IPS-15b (cell line): ENCODE measurements around the gene OTUB1.

Experiments used
- H3K27me3 ChIP-seq: one replicate; pipeline ENCODE4 v1.6.1; 2013; ENCODE audit warnings: low read length; ENCODE audit not compliant: control insufficient read depth, insufficient read depth
- H3K36me3 ChIP-seq: one replicate; pipeline ENCODE4 v1.6.1; 2013; ENCODE audit warnings: low read length; ENCODE audit not compliant: control insufficient read depth, insufficient read depth
- H3K4me1 ChIP-seq: one replicate; pipeline ENCODE4 v1.6.1; 2013; ENCODE audit warnings: mild to moderate bottlenecking, low read length; ENCODE audit not compliant: control insufficient read depth, insufficient read depth
- H3K4me3 ChIP-seq: one replicate; pipeline ENCODE4 v1.5.1; 2013; ENCODE audit warnings: low read depth, low read length
- H3K9ac ChIP-seq: one replicate; pipeline ENCODE4 v1.6.1; 2013; ENCODE audit warnings: low read depth, mild to moderate bottlenecking, low read length
- H3K9me3 ChIP-seq: one replicate; pipeline ENCODE4 v1.6.1; 2013; ENCODE audit warnings: mild to moderate bottlenecking, low read length; ENCODE audit not compliant: control insufficient read depth, insufficient read depth

OTUB1 gene

GRCh38 chr11:63985812-63986155 lies 454 bp upstream of the OTUB1 start:
- H3K27me3 ChIP-seq: no peaks in the 10 kb centered on the region
- no peaks in the 10 kb centered on the region for H3K9me3 ChIP-seq
- peaks cover 14% of the 10 kb centered on the region for H3K36me3 ChIP-seq
- peak overlapping the region; percentile 84 for H3K4me3 ChIP-seq
- H3K9ac ChIP-seq: peak overlapping the region; percentile 41
- H3K4me1 ChIP-seq: peaks cover 10% of the 10 kb centered on the region

DNA sequence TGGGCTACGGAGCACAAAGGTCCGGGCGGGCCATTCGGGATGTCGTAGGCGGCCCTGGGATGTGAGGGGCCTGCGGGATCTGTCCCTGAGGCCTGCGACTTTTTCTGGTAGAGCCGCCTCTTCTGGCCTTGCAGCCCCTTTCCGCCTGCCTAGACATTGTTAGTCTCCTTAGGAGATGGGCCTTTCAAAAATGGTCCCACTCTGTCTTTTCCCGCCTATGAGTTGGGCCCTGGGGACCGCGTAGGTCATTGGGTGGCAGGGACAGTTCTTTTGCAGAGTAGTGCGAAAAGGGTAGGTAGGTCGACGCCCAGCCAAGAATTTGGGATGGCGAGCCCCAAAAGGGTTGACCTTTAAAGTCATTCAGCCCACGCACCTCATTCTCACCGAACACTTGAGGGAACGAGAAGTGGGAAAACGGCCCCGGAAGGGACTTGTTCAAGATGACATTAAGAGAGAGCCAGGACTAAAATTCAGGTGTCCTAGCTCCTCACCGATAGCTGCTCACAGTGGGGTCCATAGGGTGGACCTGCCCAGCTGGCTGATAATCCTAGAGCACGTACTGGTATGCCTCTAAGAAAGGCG lies 785 bp downstream of the OTUB1 start:
- peaks cover 20% of the 10 kb centered on the region for H3K36me3 ChIP-seq
- H3K9me3 ChIP-seq: no peaks in the 10 kb centered on the region
- no peaks in the 10 kb centered on the region for H3K27me3 ChIP-seq
- H3K9ac ChIP-seq: peak overlapping the region; percentile 94
- H3K4me3 ChIP-seq: peak overlapping the region; percentile 84
- H3K4me1 ChIP-seq: peaks cover 10% of the 10 kb centered on the region

- Histone ChIP-seq H3K9ac (no peak overlapping the region), H3K36me3 (peaks cover 35% of the 10 kb centered on the region), H3K4me1 (peaks cover 6% of the 10 kb centered on the region), H3K4me3 (no peak overlapping the region), H3K9me3 (no peaks in the 10 kb centered on the region), H3K27me3 (no peaks in the 10 kb centered on the region)
Observed at GRCh38 chr11:63991558-63991957, 5.3 kb downstream of the OTUB1 start.

DNA sequence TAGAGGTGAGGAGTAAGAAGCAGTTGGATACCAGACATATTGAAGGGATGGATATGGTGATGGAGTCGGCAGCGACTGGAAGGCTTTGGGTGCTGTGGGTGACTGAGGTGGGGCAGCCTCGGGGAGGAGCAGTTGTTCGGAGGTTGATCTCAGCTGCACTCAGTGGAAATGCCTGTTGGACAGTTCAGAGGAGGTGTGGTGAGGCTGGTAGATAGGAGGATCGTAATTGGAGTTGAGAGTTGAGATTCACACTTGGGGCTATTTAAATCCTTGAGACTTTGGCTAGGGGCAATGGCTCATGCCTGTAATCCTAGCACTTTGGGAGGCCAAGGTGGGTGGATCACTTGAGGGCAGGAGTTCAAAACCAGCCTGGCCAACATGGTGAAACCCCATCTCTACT lies 6.9 kb downstream of the OTUB1 start:
- Histone ChIP-seq H3K9me3 (no peaks in the 10 kb centered on the region), H3K4me3 (no peak overlapping the region), H3K36me3 (peaks cover 45% of the 10 kb centered on the region), H3K9ac (no peak overlapping the region), H3K4me1 (no peaks in the 10 kb centered on the region), H3K27me3 (no peaks in the 10 kb centered on the region)

- no peak overlapping the region for H3K9ac ChIP-seq
- peaks cover 37% of the 10 kb centered on the region for H3K36me3 ChIP-seq
- H3K9me3 ChIP-seq: no peaks in the 10 kb centered on the region
- no peaks in the 10 kb centered on the region for H3K4me1 ChIP-seq
- H3K4me3 ChIP-seq: no peak overlapping the region
- no peaks in the 10 kb centered on the region for H3K27me3 ChIP-seq
Observed at GRCh38 chr11:63993993-63994392, 7.8 kb downstream of the OTUB1 start.

DNA sequence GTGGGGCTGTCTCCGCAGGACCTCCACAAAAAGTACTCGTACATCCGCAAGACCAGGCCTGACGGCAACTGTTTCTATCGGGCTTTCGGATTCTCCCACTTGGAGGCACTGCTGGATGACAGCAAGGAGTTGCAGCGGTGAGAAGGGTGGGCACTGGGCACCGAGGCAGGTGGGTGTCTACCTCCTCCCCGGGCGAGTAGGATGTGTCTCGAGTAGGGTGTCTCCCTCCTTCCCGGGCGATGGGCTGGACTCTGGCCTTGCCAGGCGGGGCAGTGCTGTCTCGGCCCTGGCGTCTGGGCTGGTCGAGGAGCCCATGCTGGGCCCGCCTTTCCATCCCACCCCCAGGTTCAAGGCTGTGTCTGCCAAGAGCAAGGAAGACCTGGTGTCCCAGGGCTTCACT lies 10.3 kb downstream of the OTUB1 start:
- Histone ChIP-seq H3K9ac (no peak overlapping the region), H3K36me3 (peaks cover 27% of the 10 kb centered on the region)

DNA sequence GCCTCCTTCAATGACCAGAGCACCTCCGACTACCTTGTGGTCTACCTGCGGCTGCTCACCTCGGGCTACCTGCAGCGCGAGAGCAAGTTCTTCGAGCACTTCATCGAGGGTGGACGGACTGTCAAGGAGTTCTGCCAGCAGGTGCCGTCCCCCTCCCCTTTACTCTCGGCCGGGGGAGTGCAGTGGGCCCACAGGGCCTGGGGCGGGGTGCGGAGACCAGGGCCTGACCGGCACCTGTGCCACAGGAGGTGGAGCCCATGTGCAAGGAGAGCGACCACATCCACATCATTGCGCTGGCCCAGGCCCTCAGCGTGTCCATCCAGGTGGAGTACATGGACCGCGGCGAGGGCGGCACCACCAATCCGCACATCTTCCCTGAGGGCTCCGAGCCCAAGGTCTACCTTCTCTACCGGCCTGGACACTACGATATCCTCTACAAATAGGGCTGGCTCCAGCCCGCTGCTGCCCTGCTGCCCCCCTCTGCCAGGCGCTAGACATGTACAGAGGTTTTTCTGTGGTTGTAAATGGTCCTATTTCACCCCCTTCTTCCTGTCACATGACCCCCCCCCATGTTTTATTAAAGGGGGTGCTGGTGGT lies 11.0 kb downstream of the OTUB1 start:
- peaks cover 10% of the 10 kb centered on the region for H3K27me3 ChIP-seq
- no peak overlapping the region for H3K4me3 ChIP-seq
- peaks cover 27% of the 10 kb centered on the region for H3K36me3 ChIP-seq
- no peak overlapping the region for H3K9ac ChIP-seq
- H3K9me3 ChIP-seq: no peaks in the 10 kb centered on the region
- no peaks in the 10 kb centered on the region for H3K4me1 ChIP-seq

More for the DNA sequence above, 10.3 kb downstream of the OTUB1 start:
- peaks cover 5% of the 10 kb centered on the region for H3K27me3 ChIP-seq
- no peaks in the 10 kb centered on the region for H3K9me3 ChIP-seq
- no peaks in the 10 kb centered on the region for H3K4me1 ChIP-seq
- no peak overlapping the region for H3K4me3 ChIP-seq

GRCh38 chr11:63997801-63998337 lies 11.6 kb downstream of the OTUB1 start:
- H3K9ac ChIP-seq: no peak overlapping the region
- H3K9me3 ChIP-seq: no peaks in the 10 kb centered on the region
- peaks cover 11% of the 10 kb centered on the region for H3K27me3 ChIP-seq
- no peak overlapping the region for H3K4me3 ChIP-seq
- peaks cover 27% of the 10 kb centered on the region for H3K36me3 ChIP-seq
- no peaks in the 10 kb centered on the region for H3K4me1 ChIP-seq

GRCh38 chr11:63998558-63999348 lies 12.5 kb downstream of the OTUB1 start:
- no peaks in the 10 kb centered on the region for H3K4me1 ChIP-seq
- no peaks in the 10 kb centered on the region for H3K9me3 ChIP-seq
- H3K36me3 ChIP-seq: peaks cover 27% of the 10 kb centered on the region
- H3K9ac ChIP-seq: no peak overlapping the region
- peaks cover 14% of the 10 kb centered on the region for H3K27me3 ChIP-seq
- peak overlapping the region; percentile 54 for H3K4me3 ChIP-seq

- H3K9me3 ChIP-seq: no peaks in the 10 kb centered on the region
- peaks cover 26% of the 10 kb centered on the region for H3K36me3 ChIP-seq
- H3K4me1 ChIP-seq: no peaks in the 10 kb centered on the region
- peaks cover 14% of the 10 kb centered on the region for H3K27me3 ChIP-seq
- peak overlapping the region; percentile 54 for H3K4me3 ChIP-seq
- no peak overlapping the region for H3K9ac ChIP-seq
Observed at GRCh38 chr11:63999349-64000025, 13.2 kb downstream of the OTUB1 start.

DNA sequence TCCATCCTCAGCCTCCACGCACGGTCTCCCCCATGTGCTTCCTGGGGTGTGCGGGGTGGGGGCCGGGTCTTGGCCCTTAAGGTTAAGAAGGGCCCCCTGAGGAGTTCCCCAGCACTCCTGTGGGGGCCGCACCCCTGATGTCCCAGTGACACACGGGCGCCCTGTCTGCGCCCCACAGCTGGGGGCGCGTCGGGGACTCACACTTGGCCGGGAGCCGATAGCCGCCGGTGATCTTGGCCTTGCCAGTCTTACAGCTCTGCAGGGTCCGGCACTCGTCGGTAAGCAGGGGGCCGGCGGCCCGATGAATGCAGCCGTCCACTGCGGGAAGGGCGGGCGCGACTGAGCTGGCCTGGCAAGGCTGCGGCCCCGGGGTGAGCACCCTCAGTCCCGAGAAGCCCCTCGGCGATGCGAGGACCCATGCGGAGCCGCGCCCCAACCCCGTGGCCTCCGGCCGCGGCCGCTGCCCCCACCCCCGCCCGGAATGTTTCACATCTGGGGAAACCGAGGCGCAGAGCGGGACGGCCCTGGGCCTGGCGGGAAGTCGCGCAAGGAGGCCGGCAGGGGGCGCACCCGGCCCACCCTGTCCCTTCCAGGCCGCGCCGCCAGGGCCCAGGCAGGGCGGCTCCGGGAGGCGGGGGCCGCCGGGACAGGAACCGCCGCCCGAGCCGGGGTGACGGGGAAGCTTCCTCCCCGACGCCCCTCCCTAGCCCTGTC lies 13.9 kb downstream of the OTUB1 start:
- H3K9me3 ChIP-seq: no peaks in the 10 kb centered on the region
- H3K36me3 ChIP-seq: peaks cover 21% of the 10 kb centered on the region
- peaks cover 14% of the 10 kb centered on the region for H3K27me3 ChIP-seq
- H3K4me1 ChIP-seq: no peaks in the 10 kb centered on the region
- peak overlapping the region; percentile 54 for H3K4me3 ChIP-seq
- H3K9ac ChIP-seq: no peak overlapping the region
